NOMO-1 (cell line): ENCODE measurements around the gene BCR.

Experiments used
- DNase-seq, 2 experiments: peaks; one replicate each; lab custom pipeline; 2025; ENCODE audit not compliant: unreplicated experiment in 2 of 2; lab: John Stamatoyannopoulos, UW

Gene BCR

DNA sequence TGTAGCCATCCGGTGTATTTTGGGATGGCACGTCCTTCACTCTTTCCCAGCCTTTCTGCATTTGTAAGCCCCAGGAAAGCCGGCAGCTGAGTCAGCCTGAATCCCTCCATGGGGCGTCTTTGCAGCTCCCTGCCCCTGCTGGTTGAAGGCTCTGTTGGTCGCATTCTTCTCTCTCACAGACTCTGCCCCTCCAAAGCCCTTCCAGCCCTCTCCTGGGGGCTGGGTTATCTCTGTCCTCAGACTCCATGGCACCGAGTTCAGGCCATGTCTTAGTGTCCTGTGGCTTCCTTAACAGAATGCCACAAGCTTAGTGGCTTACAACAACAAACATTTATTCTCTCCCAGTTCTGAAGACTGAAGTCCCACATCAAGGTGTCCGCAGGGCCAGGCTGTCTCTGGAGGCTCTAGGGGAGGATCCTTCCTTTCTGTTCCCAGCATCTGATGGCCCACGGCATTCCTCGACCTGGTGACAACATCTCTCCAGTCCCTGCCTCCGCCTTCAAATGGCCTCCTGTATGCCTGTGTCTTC lies 62.2 kb downstream of the BCR start:
- no peak for DNase-seq

DNA sequence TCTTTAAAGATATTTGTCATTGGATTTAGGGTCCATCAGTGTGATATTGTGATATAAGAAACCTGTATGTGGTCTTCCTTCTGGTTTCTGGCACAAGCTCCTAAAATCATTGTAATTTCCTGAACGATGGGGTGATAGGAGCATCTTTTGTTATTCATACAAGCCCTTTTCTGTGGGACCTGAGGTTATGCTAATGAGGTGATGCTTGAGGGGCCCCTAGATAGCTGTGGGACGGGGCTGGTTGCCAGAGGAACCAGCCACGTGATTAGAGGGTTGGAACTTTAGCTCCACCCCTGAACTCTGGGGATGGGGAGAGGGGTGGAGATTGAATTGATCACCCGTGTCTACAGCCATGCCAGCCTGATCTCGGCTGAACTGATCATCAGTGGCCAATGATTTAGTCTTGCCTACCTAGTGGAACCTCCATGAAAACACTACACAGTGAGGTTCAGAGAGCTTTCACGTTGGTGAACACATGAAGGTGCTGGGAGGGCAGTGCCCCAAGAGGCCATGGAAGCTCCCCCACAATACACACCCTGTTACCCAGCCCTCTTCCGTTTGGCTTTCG lies 62.8 kb downstream of the BCR start:
- DNase-seq: no peak

GRCh38 chr22:23243859-23244689 lies 63.8 kb downstream of the BCR start:
- no peak for DNase-seq

DNA sequence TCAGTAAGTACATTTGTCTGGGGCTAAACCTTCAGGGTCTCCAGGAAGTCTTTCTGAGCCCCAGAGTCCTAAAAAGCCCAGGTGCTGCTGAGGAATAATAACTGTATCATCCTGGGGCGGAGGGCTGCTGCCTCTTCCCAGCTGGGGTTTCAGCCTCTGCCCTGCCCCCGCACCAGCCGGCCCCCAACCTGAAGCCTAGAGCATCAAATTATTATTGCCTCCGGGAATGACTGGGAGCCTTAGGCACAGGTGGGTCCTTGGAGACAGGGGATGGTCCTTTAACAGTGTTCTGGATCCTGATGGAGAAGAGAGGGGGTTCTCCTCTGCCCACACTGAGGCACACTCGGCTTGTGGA lies 64.4 kb downstream of the BCR start:
- no peak for DNase-seq

DNA sequence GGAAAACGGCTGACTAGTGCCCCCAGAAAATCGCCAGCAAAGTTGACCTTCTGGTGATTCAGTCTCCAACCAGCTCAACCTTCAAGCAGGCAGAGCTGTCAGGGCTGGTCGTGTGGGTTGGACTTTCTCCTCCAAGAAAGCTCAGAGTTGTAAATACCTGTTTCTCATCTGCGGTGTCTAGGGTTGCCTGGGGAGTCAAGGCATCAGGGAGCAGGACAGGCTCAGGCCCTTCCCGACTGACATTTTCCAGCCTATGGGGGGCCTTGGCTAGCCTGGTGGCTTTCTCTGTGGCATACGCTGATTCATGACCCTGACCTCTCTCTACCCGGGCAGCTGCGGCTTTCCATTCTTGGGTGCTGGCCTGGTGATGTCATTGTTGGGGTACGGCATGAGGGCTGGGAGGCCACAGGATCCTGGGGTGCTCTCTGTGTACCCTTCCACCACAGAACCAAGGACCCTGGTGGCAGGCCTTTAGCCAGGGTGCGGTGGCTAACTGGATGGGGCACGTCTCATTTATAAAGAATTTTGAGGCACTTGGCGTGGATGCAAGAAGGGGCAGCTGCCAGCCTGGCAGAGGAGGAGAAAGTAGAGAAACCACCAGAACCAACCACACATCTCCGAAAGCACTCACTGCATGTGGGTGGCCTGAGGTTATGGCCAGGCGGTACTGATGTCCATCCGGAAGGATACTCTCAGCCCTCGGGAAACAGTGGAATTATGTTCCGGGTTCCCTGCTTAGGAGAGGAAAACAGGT lies 64.9 kb downstream of the BCR start:
- no peak for DNase-seq

DNA sequence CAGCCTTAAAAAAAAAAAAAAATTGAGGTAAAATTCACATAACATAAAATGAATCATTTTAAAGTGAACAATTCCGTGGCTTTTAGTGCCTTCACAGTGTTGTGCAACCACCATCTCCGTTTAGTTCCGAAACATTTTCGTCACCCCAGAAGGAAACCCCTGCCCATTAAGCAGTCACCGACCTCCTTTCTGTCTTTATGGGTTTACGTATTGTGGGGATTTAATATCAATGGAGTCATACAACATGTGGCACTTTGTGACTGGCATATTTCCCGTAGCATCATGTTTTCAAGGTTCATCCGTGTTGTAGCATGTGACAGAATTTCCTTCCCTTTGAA lies 65.5 kb downstream of the BCR start:
- peak in 1 of 2 experiments; percentile 36 for DNase-seq

DNA sequence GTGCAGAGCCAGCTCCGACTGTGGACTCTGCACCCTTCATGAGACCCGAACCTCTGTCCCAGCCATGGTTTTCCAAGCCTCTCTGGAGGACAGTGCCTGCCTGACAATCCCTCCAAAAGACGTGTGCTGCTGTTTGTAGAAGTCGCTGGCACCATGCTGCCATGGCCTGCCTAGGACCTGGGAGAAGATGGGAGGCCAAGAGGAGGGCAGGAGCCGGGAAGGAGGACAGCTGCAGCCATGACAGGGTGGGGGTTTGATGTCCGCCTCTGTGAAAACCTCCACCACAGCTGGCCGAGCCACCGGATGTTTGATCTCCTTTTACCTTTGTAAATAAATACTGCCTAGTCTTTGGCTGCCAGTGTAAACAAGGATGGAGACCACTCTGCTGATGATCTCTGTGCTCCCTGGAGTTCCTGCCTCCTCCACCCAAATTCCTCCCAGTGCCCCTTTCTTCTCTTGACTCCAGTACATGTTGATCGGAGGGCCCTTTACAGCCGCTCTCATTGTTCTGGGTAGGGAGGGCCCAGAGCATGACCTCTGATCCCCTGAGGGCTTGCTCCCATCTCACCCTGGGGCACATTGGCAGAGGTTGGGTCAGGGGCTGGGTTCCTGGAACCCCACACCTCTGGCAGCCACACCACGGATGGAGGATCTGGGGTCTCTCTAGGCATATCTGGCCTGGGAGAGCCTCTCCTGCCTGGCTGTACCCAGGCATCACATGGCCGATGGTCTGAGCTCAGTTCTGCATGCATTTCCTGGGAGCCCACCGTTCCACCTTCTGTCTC lies 66.9 kb downstream of the BCR start:
- DNase-seq: no peak

DNA sequence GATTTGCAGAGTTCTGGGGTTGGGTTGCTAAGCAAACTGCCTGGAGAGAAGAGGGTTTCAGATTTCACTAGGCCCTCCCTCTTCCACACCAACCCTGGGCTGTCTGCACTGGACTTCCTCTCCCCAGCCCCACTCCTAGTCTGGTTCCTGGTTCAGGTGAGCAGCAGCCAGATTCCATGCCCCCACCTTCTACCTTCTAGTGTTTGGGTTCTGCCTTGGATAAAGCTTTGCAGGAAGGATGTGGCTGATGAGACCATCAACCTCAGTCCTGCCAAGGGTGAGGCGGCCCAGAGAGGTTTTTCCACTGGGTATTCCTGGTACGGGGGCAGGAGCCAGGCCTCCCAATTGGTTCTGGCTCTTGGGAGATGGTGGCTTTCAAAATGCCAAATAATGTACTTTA lies 68.3 kb downstream of the BCR start:
- DNase-seq: no peak

GRCh38 chr22:23250056-23250784 lies 69.9 kb downstream of the BCR start:
- no peak for DNase-seq

DNA sequence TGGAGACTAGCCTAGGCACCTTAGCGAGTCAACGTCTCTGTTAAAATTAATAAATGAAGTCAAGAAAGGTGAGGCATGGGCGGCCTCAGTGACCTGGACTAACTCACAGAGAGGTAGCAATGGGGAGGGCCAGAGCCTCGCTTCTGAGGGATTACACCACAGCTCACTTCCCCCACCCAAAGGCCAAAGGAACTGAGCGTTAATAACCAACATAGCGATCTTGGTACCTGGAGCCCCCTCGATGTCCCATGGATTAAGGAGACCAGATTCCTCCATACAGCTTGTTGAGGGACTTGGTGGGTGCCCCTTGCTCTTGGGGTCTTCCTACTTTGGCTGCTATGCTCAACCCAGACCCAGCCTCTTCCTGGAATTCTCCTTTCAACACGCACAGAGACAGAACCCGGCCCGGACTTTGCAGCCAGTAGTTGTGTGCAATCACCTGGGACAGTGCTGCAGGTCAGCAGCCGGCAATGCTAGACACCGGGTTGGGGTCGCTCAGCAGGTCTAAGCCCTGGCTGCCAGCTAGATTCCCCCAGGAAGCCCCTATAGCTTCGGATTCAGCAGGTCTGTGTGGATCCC lies 70.6 kb downstream of the BCR start:
- no peak for DNase-seq

DNA sequence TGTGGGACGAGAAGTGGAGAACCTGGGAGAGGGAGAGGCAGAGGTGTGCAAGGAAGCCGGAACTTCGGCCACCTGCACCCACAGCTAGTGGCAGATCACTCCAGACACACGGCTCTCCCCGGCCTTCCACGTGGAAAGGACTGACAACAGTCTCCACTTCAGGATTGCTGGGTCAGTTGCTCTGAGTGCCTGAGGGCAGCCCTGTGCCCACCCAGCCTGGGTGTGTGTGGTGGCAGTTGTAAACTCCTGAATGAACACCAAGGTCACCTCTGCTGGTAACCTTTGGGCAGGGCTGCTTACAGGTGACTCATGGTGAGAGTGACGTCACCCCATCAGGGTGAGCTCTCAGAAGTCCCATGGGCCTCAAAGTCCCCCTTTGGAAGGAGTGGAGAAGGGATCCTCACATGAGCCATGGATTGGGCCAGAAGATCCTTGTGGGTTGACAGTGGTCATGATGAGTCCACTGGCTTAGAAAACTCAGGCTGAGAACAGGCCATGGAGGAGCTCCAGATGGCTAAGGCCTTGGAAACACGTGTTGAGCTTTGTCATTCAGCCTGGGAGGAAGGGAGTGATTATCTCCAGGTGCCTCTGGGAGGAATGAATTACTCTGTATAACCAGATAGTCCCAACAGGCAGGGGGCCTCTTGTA lies 71.3 kb downstream of the BCR start:
- no peak for DNase-seq

DNA sequence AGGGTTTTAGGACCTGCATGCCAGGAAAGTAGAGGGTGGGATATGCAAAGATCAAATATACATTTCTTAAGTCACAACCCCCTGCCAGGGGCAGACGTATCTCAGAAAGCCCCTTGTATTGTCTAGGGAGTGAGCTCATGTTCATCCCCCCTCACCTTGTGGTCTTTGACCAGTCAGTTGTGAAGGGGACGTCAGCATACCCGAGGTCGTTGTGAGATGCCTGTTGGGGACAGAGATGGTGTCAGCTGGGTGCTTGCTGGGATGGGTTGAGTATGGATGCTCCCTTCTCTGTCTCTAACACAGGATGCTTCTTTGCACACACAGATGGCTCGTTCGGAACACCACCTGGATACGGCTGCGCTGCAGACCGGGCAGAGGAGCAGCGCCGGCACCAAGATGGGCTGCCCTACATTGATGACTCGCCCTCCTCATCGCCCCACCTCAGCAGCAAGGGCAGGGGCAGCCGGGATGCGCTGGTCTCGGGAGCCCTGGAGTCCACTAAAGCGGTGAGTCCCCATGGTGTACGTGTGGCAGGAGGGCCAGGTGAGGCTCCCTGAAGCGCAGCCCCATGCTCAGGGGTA lies 73.3 kb downstream of the BCR start:
- no peak for DNase-seq

GRCh38 chr22:23255506-23256170 lies 75.3 kb downstream of the BCR start:
- DNase-seq: no peak

GRCh38 chr22:23256171-23256932 lies 76.0 kb downstream of the BCR start:
- DNase-seq: no peak

DNA sequence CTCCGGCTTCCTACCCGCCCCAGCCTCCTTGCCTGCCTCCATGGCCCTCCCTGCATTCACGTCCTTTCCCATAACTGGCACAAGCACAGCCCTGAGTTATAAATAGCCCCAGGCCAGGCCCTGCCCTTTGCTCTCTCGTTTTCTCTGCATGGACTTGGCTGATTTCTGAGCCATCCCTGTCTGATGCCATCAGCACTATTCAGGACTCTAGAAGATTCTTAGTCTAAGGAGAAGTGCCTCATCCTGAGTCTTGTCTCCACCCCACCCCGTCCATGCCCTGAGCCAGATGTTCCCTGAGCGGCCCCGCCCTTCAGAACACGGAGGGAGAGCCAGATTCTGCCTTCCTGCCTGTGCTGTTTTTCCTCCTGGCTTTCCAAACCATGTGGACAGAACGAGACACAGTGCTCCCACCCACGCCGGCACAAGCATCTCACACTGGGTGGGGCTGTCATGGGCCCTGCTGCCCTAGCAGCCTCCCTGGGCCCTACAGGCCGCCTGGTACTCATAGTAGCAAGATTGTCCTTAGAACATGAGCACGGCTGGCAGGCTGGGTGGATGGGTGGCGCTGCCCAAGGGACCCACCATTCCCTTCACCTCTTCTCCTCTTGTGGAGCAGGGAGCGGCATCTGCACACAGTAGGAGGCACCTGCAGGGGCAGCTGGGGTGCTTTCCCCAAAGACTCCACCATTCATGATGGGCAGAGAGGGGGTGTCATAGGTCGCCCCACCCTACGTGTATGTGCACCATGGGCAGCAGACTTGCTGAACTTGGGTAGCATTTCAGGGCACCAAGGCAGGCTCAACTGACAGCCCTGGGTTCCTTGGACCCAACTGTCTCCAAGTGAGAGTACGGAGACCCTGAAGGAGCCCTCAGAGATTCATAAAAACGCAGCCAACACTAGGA lies 76.9 kb downstream of the BCR start:
- DNase-seq: no peak

DNA sequence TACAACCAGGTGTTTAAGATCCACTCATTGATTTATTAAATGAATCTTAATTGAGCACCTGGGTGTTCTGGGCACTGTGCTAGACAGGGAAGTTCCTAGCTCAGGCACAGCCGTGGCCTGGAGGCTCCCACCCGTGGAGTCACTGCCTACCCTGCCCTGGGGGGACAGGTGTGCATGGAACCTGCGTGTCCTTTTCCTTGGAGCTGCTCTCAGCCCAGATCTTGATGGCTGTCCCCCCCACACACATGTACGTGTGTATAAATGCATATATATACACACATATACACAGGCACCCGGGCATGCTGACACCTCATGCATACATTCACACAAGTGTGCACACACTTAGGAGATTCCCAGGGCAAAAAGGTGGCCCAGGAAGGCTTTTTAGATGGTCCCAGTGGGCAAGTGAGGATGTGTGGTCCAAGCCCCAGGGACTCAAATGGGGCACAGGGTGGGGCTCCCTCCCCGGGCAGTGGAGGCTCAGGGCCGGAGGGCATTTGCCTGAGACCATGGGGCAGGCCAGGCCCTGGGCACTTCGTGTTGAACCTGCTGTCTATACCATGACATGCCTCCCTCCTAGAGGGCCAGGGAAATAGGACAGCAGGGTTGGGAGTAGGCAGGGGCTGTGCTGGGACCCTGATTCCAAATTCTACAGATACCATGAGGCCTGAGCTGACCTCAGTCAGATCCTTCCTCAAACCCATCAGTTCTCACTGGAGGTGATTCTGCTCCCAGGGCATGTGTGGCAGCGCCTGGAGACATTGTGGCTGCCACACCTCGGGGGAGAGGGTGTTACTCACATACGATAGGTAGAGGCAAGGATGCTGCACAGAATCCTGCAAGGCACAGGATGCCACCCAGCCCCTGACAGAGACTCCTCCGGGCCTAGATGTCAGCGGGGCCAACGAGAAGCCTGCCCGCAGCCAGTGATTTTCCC lies 77.8 kb downstream of the BCR start:
- DNase-seq: no peak
